ENCODE results near the gene DDX24. TPM values are rescaled to one million over a fixed set of nuclear protein-coding genes. Genes with fewer than 3 reads are reported as not detected.

Gene DDX24
- total RNA-seq, 1 donor from 2014 or later: 97.3 TPM

- H3K27me3 ChIP-seq (ENCODE audit: control insufficient read depth, insufficient read depth, low read length): no peaks in the 10 kb centered on the region
- no peak overlapping the region for H3K4me3 ChIP-seq (ENCODE audit: low read depth, low read length)
- TF ChIP-seq, protein P1, sequence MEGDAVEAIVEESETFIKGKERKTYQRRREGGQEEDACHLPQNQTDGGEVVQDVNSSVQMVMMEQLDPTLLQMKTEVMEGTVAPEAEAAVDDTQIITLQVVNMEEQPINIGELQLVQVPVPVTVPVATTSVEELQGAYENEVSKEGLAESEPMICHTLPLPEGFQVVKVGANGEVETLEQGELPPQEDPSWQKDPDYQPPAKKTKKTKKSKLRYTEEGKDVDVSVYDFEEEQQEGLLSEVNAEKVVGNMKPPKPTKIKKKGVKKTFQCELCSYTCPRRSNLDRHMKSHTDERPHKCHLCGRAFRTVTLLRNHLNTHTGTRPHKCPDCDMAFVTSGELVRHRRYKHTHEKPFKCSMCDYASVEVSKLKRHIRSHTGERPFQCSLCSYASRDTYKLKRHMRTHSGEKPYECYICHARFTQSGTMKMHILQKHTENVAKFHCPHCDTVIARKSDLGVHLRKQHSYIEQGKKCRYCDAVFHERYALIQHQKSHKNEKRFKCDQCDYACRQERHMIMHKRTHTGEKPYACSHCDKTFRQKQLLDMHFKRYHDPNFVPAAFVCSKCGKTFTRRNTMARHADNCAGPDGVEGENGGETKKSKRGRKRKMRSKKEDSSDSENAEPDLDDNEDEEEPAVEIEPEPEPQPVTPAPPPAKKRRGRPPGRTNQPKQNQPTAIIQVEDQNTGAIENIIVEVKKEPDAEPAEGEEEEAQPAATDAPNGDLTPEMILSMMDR (IDR thresholded peaks at IDR 0.05; ENCODE audit: insufficient read depth, low read length, poor library complexity, severe bottlenecking): no peak
- DNase-seq (ENCODE audit: low read depth): no peak
- peaks cover 5% of the 10 kb centered on the region for H3K36me3 ChIP-seq (ENCODE audit: control insufficient read depth, insufficient read depth, low read length)
These were observed 33.4 kb downstream of the DDX24 start for GRCh38 chr14:94047581-94047980.

- TF ChIP-seq, protein P1 (IDR thresholded peaks at IDR 0.05; ENCODE audit: insufficient read depth, low read length, poor library complexity, severe bottlenecking): no peak
- H3K4me3 ChIP-seq (ENCODE audit: low read depth, low read length): no peak overlapping the region
- no peaks in the 10 kb centered on the region for H3K27me3 ChIP-seq (ENCODE audit: control insufficient read depth, insufficient read depth, low read length)
- DNase-seq (ENCODE audit: low read depth): no peak
- peaks cover 4% of the 10 kb centered on the region for H3K36me3 ChIP-seq (ENCODE audit: control insufficient read depth, insufficient read depth, low read length)
These were observed 34.2 kb downstream of the DDX24 start for GRCh38 chr14:94046696-94047250.

- Histone ChIP-seq H3K4me3 (ENCODE audit: low read depth, low read length) (no peak overlapping the region), H3K27me3 (ENCODE audit: control insufficient read depth, insufficient read depth, low read length) (no peaks in the 10 kb centered on the region), H3K36me3 (ENCODE audit: control insufficient read depth, insufficient read depth, low read length) (peaks cover 2% of the 10 kb centered on the region)
- DNase-seq (ENCODE audit: low read depth): no peak
- TF ChIP-seq, protein P1 (IDR thresholded peaks at IDR 0.05; ENCODE audit: insufficient read depth, low read length, poor library complexity, severe bottlenecking): no peak
These were observed 35.2 kb downstream of the DDX24 start for GRCh38 chr14:94045563-94046345.

GRCh38 chr14:94045101-94045500 lies 35.9 kb downstream of the DDX24 start:
- TF ChIP-seq, protein P1 (IDR thresholded peaks at IDR 0.05; ENCODE audit: insufficient read depth, low read length, poor library complexity, severe bottlenecking): no peak
- Histone ChIP-seq H3K4me3 (ENCODE audit: low read depth, low read length) (no peak overlapping the region), H3K27me3 (ENCODE audit: control insufficient read depth, insufficient read depth, low read length) (no peaks in the 10 kb centered on the region), H3K36me3 (ENCODE audit: control insufficient read depth, insufficient read depth, low read length) (peaks cover 1% of the 10 kb centered on the region)
- no peak for DNase-seq (ENCODE audit: low read depth)

- H3K27me3 ChIP-seq (ENCODE audit: control insufficient read depth, insufficient read depth, low read length): no peaks in the 10 kb centered on the region
- H3K4me3 ChIP-seq (ENCODE audit: low read depth, low read length): no peak overlapping the region
- peaks cover 1% of the 10 kb centered on the region for H3K36me3 ChIP-seq (ENCODE audit: control insufficient read depth, insufficient read depth, low read length)
- TF ChIP-seq, protein P1 (IDR thresholded peaks at IDR 0.05; ENCODE audit: insufficient read depth, low read length, poor library complexity, severe bottlenecking): no peak
- no peak for DNase-seq (ENCODE audit: low read depth)
These were observed 36.4 kb downstream of the DDX24 start for GRCh38 chr14:94044476-94045091.

Measured in kidney epithelial cell (primary cell).